GM18526 (cell line): ENCODE data around the gene COA8.

Source experiments
- POLR2A ChIP-seq: IDR thresholded peaks from 3 replicates; pipeline ENCODE4 v1.6.1; 2011; ENCODE audit not compliant: insufficient read length; ENCODE audit errors: extremely low read depth

COA8 gene

DNA sequence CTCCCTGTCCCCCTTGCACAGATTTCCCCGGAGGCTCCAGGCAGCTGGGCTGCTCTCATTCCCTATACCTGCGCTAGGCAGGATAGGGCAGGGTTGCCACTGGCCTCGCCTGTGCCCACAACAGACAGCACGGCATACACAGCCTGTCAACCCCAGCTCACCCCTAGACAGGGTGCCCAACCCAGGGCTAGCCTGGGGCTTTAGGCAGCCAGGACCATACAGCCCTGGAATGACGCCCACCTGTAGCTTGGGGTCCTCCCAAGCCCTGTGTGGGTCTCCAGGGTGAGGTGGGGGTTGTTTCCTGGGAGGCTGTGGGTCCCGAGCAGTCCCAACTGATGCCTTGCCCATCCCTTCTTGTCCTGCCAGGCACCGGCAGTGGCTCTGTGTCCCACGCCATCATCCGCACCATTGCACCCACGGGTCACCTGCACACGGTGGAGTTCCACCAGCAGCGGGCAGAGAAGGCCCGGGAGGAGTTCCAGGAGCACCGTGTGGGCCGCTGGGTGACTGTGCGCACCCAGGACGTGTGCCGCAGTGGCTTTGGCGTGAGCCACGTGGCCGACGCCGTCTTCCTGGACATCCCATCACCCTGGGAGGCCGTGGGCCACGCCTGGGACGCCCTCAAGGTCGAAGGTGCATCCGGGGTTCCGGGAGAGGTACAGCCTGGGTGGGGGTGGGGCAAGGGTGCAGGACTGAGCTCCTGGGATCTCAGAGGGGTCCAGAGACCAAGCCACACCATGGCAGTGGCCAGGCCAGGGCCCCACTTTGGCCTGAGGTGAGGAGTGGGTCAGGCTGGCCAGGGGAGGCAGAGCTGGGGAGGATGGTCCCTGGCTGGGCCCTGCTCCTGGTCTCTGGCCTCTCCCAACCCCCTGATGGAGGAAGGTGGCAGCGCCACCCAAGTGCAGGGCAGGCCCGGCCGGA lies 30.3 kb upstream of the COA8 start:
- TF ChIP-seq POLR2A = no peak

GRCh38 chr14:103533137-103533998 lies 29.4 kb upstream of the COA8 start:
- no peak for TF ChIP-seq POLR2A

- no peak for TF ChIP-seq POLR2A
Measured at GRCh38 chr14:103533999-103534575, 28.7 kb upstream of the COA8 start.

DNA sequence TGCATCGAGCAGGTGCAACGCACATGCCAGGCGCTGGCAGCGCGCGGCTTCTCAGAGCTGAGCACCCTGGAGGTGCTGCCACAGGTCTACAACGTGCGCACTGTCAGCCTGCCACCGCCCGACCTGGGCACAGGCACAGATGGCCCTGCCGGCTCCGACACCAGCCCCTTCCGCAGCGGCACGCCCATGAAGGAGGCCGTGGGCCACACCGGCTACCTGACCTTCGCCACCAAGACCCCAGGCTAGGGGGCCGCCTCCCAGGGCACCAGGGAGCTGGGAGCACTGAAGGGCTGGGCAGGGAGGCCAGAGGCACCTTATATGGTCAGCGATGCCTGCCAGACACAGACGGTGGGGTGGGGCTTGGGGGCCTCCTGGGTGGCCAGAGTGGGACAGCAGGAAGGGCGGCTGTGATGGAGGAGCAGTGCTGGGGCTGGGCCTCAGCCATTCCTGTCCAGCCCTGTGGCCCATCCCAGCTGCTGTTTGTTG lies 28.1 kb upstream of the COA8 start:
- TF ChIP-seq POLR2A = no peak

DNA sequence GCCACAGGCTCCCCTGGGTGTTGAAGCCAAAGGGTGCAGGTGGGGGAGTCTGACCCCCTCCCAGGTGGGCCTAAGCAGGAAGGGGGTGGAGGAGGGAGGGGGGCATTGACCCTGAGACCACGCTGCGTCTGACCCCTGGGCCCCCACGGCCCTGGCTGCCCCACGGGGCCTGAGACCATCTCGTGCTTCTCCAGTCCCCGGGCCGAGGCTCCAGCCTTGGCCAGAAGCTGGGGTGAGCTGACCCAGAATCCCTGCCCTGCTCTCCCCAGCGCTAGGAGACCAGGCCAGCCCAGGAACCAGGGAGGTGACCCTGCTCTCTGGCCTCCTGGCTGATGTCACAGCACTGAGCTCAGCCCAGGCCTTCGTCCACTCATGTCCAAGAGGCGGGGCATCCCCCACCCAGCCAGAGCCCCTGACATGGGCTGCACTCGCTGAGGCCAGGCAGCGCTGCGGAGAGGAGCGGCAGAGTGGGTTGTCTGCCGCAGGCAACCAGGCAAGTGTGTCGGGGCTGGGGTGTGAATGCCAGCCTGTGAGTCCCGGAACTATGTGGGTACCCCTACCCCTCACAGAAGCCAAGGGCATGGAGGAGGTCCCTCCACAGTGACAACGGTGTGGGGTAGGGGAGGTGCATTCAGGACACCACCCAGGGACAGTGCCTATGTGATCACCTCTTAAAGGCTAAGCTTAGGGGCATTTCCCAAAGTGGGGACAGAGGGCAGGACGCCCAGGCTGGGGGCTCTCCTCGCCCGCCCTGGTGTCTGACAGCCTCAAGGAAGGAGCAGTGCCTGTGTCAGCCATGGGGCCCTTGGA lies 27.5 kb upstream of the COA8 start:
- no peak for TF ChIP-seq POLR2A

- TF ChIP-seq POLR2A = no peak
Measured at GRCh38 chr14:103535891-103536565, 26.7 kb upstream of the COA8 start.

DNA sequence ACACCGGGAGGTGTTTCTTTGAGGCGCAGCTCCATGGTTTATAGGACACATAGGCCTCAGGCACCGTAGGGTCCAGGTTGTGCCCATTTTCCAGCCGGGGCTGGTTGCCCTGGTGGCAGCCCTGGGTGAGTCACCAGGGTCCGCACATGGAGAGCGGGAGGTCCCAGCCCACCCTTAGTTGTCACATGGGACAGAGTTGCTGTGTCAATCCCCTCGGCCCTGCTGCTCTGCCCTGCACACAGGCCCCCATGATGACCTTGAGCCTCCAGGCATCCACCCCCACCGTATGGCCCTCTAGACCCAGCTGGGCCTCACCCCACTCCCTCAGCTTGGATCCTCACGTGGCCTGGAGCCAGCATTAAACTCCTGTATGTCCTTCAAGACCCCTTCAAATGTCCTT lies 26.1 kb upstream of the COA8 start:
- no peak for TF ChIP-seq POLR2A

GRCh38 chr14:103537175-103537990 lies 25.4 kb upstream of the COA8 start:
- TF ChIP-seq POLR2A = no peak

DNA sequence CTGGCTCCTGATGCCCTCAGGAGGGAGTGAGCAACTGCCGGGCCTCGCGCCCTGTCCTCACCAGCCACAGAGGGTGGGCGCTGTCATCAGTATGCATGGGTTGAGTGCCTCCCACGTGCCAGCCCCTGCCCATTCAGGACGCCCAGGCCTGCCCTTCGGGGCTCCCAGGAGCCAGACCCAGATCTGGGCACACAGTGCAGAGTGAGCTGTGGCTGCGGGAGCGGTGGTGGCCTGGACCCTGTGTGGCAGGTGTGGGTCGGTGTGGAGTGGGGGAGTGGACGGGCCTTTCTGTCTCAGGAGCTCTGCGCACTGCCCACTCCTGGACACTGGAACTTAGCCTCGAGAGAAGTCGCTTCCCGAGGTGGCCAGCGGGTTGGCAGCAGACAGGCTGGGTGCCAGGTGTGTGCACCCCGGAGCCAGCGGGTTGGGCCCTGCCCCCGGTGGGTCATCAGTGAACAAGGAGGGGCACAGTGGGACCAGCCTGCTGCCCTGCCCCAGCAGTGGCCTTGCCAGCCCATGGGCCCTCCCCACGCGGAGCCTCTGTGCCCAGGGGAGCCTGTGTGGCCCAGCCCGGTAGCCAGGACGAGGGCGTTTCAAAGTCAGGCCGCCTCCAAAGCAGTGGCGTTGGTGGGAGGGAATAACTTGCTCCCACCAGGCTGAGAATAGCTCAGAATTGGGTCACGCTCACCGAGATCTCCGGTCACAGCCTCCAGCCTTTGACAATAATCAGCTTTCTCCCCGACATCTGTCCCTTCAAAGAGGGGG lies 24.3 kb upstream of the COA8 start:
- no peak for TF ChIP-seq POLR2A

GRCh38 chr14:103539056-103539825 lies 23.5 kb upstream of the COA8 start:
- TF ChIP-seq POLR2A = no peak

- no peak for TF ChIP-seq POLR2A
Measured at GRCh38 chr14:103540821-103541708, 21.7 kb upstream of the COA8 start.
